ENCODE data around the gene CAPZB.
A peak's percentile ranks its signal among the peaks of the same experiment; 100 is the strongest.

CAPZB gene

GRCh38 chr1:19418503-19418971 lies 66.8 kb downstream of the CAPZB start:
- peak; percentile 46 for DNase-seq
- Histone ChIP-seq H3K36me3 (replicated peaks) (peaks cover 40% of the 10 kb centered on the region), H3K4me3 (ENCODE audit: low read depth, low read length) (no peak overlapping the region), H3K27me3 (replicated peaks) (no peaks in the 10 kb centered on the region), H3K27ac (peak overlapping the region; percentile 55)
- TF ChIP-seq, protein P1, sequence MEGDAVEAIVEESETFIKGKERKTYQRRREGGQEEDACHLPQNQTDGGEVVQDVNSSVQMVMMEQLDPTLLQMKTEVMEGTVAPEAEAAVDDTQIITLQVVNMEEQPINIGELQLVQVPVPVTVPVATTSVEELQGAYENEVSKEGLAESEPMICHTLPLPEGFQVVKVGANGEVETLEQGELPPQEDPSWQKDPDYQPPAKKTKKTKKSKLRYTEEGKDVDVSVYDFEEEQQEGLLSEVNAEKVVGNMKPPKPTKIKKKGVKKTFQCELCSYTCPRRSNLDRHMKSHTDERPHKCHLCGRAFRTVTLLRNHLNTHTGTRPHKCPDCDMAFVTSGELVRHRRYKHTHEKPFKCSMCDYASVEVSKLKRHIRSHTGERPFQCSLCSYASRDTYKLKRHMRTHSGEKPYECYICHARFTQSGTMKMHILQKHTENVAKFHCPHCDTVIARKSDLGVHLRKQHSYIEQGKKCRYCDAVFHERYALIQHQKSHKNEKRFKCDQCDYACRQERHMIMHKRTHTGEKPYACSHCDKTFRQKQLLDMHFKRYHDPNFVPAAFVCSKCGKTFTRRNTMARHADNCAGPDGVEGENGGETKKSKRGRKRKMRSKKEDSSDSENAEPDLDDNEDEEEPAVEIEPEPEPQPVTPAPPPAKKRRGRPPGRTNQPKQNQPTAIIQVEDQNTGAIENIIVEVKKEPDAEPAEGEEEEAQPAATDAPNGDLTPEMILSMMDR (IDR thresholded peaks at IDR 0.05; ENCODE audit: low read depth, low read length, missing control alignments) = no peak
- in situ Hi-C loops (cut with HindIII; ENCODE audit: low pct_ligation_motif_present, low sequenced_read_pairs) = no loop called here

DNA sequence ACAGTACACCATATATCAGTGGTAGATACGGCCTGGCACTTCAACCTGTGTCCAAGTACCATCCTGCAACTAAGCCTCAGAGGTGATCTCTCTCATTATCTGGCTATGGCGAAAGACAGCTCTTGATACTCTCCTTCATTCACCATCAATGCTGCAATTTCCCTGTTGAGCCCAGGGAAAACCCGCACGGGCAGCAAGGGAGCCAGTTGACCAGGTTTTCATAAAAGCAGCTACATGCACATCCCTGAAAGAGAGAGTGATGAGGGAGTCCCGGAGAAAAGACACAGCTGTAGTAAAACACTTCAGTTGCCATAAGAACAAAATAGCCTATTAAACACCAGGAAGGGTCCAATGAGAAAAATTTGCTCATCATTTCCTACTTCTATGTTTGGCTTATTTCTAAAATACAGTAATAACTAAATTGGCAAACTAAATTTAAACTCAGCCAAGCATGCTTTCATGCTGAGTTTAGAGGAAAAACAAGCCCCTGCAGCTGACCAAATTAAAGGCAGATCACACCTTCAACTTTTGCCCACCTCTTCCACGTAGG lies 68.3 kb downstream of the CAPZB start:
- H3K27ac ChIP-seq = no peak overlapping the region
- H3K27me3 ChIP-seq (replicated peaks) = no peaks in the 10 kb centered on the region
- TF ChIP-seq, protein P1 (IDR thresholded peaks at IDR 0.05; ENCODE audit: low read depth, low read length, missing control alignments) = no peak
- H3K4me3 ChIP-seq (ENCODE audit: low read depth, low read length) = no peak overlapping the region
- DNase-seq = no peak
- H3K36me3 ChIP-seq (replicated peaks) = peaks cover 47% of the 10 kb centered on the region
- in situ Hi-C loops (cut with HindIII; ENCODE audit: low pct_ligation_motif_present, low sequenced_read_pairs) = no loop called here

GRCh38 chr1:19416145-19416544 lies 69.2 kb downstream of the CAPZB start:
- DNase-seq = no peak
- Histone ChIP-seq H3K4me3 (ENCODE audit: low read depth, low read length) (no peak overlapping the region), H3K27me3 (replicated peaks) (no peaks in the 10 kb centered on the region), H3K36me3 (replicated peaks) (peaks cover 52% of the 10 kb centered on the region), H3K27ac (no peak overlapping the region)
- in situ Hi-C loops (cut with HindIII; ENCODE audit: low pct_ligation_motif_present, low sequenced_read_pairs) = no loop called here
- TF ChIP-seq, protein P1 (IDR thresholded peaks at IDR 0.05; ENCODE audit: low read depth, low read length, missing control alignments) = no peak

DNA sequence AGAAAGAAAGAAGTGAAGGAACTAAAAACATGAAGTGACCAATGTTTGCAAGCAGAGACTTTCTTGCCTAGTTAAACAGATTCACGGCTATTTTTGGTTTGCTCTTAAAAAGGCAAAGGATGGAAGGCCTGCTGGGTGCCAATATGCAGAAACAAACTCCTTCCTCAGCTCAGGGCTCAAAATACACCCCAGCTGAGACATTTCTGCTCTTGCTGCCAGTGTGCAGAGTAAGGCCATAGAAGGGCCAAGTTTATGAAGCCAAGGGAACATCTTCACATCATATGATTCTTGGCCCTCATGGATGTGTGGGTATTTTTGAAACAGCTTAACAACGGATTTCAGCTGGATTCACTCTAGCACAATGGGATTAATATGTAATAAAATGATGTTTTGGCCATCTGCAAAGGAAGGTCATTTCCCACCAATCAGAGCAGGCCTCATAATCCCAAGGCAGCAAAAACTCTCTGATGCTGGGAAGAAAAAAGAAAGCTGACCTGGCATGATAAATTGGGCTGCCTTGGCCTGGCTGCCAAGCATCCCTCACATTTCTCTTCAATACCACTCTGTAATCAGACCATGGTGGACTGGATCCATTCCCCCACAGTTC lies 70.7 kb downstream of the CAPZB start:
- in situ Hi-C loops (cut with HindIII; ENCODE audit: low pct_ligation_motif_present, low sequenced_read_pairs) = no loop called here
- H3K4me3 ChIP-seq (ENCODE audit: low read depth, low read length) = no peak overlapping the region
- no peak overlapping the region for H3K27ac ChIP-seq
- TF ChIP-seq, protein P1 (IDR thresholded peaks at IDR 0.05; ENCODE audit: low read depth, low read length, missing control alignments) = no peak
- DNase-seq = no peak
- no peaks in the 10 kb centered on the region for H3K27me3 ChIP-seq (replicated peaks)
- peaks cover 52% of the 10 kb centered on the region for H3K36me3 ChIP-seq (replicated peaks)

GRCh38 chr1:19413999-19414398 lies 71.3 kb downstream of the CAPZB start:
- no peak overlapping the region for H3K4me3 ChIP-seq (ENCODE audit: low read depth, low read length)
- TF ChIP-seq, protein P1 (IDR thresholded peaks at IDR 0.05; ENCODE audit: low read depth, low read length, missing control alignments) = no peak
- no peaks in the 10 kb centered on the region for H3K27me3 ChIP-seq (replicated peaks)
- H3K36me3 ChIP-seq (replicated peaks) = peaks cover 47% of the 10 kb centered on the region
- no peak for DNase-seq
- no peak overlapping the region for H3K27ac ChIP-seq
- in situ Hi-C loops (cut with HindIII; ENCODE audit: low pct_ligation_motif_present, low sequenced_read_pairs) = no loop called here

GRCh38 chr1:19412654-19413053 lies 72.7 kb downstream of the CAPZB start:
- H3K27ac ChIP-seq = no peak overlapping the region
- TF ChIP-seq, protein P1 (IDR thresholded peaks at IDR 0.05; ENCODE audit: low read depth, low read length, missing control alignments) = no peak
- H3K36me3 ChIP-seq (replicated peaks) = peaks cover 39% of the 10 kb centered on the region
- no peak overlapping the region for H3K4me3 ChIP-seq (ENCODE audit: low read depth, low read length)
- DNase-seq = no peak
- in situ Hi-C loops (cut with HindIII; ENCODE audit: low pct_ligation_motif_present, low sequenced_read_pairs) = no loop called here
- H3K27me3 ChIP-seq (replicated peaks) = no peaks in the 10 kb centered on the region

Measured in brain microvascular endothelial cell (primary cell).